GM18907 (cell line): Measurements from ENCODE around the gene GP5.

Source experiments
- ATAC-seq: cut with Tn5 transposase; IDR thresholded peaks from one replicate; pipeline ENCODE4 v1.9.1; 2021; ENCODE audit warnings: mild to moderate bottlenecking, moderate library complexity; ENCODE audit not compliant: unreplicated experiment

The GP5 gene

GRCh38 chr3:194399166-194399565 is at the start of gene GP5:
GP5 (minus strand) TSS chr3:194399266; CDS start chr3:194398282, 984 bp downstream.
- no peak for ATAC-seq

GRCh38 chr3:194447657-194448056 is 48.6 kb upstream of the GP5 start:
- no peak for ATAC-seq

GRCh38 chr3:194447161-194447560 is 48.1 kb upstream of the GP5 start:
- ATAC-seq = no peak

GRCh38 chr3:194446754-194447153 is 47.7 kb upstream of the GP5 start:
- no peak for ATAC-seq

GRCh38 chr3:194446172-194446571 is 47.1 kb upstream of the GP5 start:
- ATAC-seq = no peak

- no peak for ATAC-seq
These were observed 44.8 kb upstream of the GP5 start for GRCh38 chr3:194443901-194444300.

GRCh38 chr3:194440756-194441155 is 41.7 kb upstream of the GP5 start:
- ATAC-seq = no peak

GRCh38 chr3:194439881-194440550 is 41.0 kb upstream of the GP5 start:
- ATAC-seq = no peak

- no peak for ATAC-seq
These were observed 35.4 kb upstream of the GP5 start for GRCh38 chr3:194434503-194434902.

GRCh38 chr3:194431554-194431953 is 32.5 kb upstream of the GP5 start:
- ATAC-seq = no peak

GRCh38 chr3:194425399-194425798 is 26.3 kb upstream of the GP5 start:
- ATAC-seq = no peak

- no peak for ATAC-seq
These were observed 25.9 kb upstream of the GP5 start for GRCh38 chr3:194424953-194425352.

GRCh38 chr3:194424373-194424772 is 25.3 kb upstream of the GP5 start:
- ATAC-seq = no peak

GRCh38 chr3:194423317-194423716 is 24.3 kb upstream of the GP5 start:
- ATAC-seq = no peak

- no peak for ATAC-seq
These were observed 23.1 kb upstream of the GP5 start for GRCh38 chr3:194422188-194422587.

- no peak for ATAC-seq
These were observed 19.6 kb upstream of the GP5 start for GRCh38 chr3:194418671-194419070.

- ATAC-seq = no peak
These were observed 8.4 kb upstream of the GP5 start for GRCh38 chr3:194407423-194407822.

GRCh38 chr3:194405766-194406165 is 6.7 kb upstream of the GP5 start:
- ATAC-seq = no peak

- no peak for ATAC-seq
These were observed 5.5 kb upstream of the GP5 start for GRCh38 chr3:194404365-194405140.

GRCh38 chr3:194401868-194402329 is 2.8 kb upstream of the GP5 start:
- ATAC-seq = no peak

GRCh38 chr3:194401346-194401745 is 2.3 kb upstream of the GP5 start:
- no peak for ATAC-seq

- no peak for ATAC-seq
These were observed 877 bp upstream of the GP5 start for GRCh38 chr3:194399874-194400411.
